ENCODE results near the gene P2RY12. TPM values are rescaled to one million over a fixed set of nuclear protein-coding genes. Genes with fewer than 3 reads are reported as not detected.

Gene P2RY12
- total RNA-seq, 2 donors from 2014 or later = 1.4 to 1.5 TPM

- TF ChIP-seq CTCF (IDR thresholded peaks at IDR 0.05) = no peak
- DNase-seq (ENCODE audit: low spot score) = no peak
Observed at GRCh38 chr3:151322511-151322910, 62.0 kb downstream of the P2RY12 start.

GRCh38 chr3:151321526-151321925 is 63.0 kb downstream of the P2RY12 start:
- H3K27ac ChIP-seq = no peak overlapping the region
- no peak for DNase-seq (ENCODE audit: low spot score)
- no peak for TF ChIP-seq CTCF (IDR thresholded peaks at IDR 0.05)
- H3K9me3 ChIP-seq = no peaks in the 10 kb centered on the region
- no peaks in the 10 kb centered on the region for H3K36me3 ChIP-seq
- H3K4me1 ChIP-seq = no peaks in the 10 kb centered on the region
- H3K4me3 ChIP-seq = no peak overlapping the region
- H3K27me3 ChIP-seq = no peaks in the 10 kb centered on the region

More at GRCh38 chr3:151322511-151322910, 62.0 kb downstream of the P2RY12 start:
- no peaks in the 10 kb centered on the region for H3K36me3 ChIP-seq
- H3K4me1 ChIP-seq = no peaks in the 10 kb centered on the region
- H3K27me3 ChIP-seq = no peaks in the 10 kb centered on the region
- H3K4me3 ChIP-seq = no peak overlapping the region
- H3K27ac ChIP-seq = no peak overlapping the region
- no peaks in the 10 kb centered on the region for H3K9me3 ChIP-seq

GRCh38 chr3:151320131-151320530 is 64.4 kb downstream of the P2RY12 start:
- no peaks in the 10 kb centered on the region for H3K4me1 ChIP-seq
- H3K27me3 ChIP-seq = no peaks in the 10 kb centered on the region
- no peaks in the 10 kb centered on the region for H3K36me3 ChIP-seq
- H3K27ac ChIP-seq = no peak overlapping the region
- no peak for TF ChIP-seq CTCF (IDR thresholded peaks at IDR 0.05)
- H3K9me3 ChIP-seq = no peaks in the 10 kb centered on the region
- DNase-seq (ENCODE audit: low spot score) = no peak
- H3K4me3 ChIP-seq = no peak overlapping the region

DNA sequence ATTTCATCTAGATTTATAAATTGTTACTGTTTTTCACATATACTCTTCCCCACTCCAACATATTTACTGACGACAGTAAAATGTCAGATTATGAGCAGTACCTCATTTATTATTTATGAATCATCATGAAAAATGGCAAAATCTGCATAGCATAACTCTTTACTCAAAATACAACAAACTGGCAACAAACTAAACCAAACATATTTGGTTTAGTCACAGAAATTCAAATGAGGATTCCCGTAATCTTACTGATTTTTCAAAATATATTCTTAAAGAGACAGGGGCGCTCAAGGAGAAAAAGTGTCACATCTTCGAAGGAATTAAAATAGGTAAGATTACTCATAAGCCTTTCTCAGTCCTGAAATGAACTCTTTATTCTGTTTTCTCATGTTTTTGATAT is 64.9 kb downstream of the P2RY12 start:
- DNase-seq (ENCODE audit: low spot score) = no peak
- Histone ChIP-seq H3K4me3 (no peak overlapping the region), H3K36me3 (no peaks in the 10 kb centered on the region), H3K4me1 (no peaks in the 10 kb centered on the region), H3K9me3 (no peaks in the 10 kb centered on the region), H3K27me3 (no peaks in the 10 kb centered on the region), H3K27ac (no peak overlapping the region)
- TF ChIP-seq CTCF (IDR thresholded peaks at IDR 0.05) = no peak

- H3K27me3 ChIP-seq = no peaks in the 10 kb centered on the region
- H3K4me3 ChIP-seq = no peak overlapping the region
Observed at GRCh38 chr3:151318991-151319390, 65.6 kb downstream of the P2RY12 start.

More at GRCh38 chr3:151318991-151319390, 65.6 kb downstream of the P2RY12 start:
- no peak for TF ChIP-seq CTCF (IDR thresholded peaks at IDR 0.05)
- DNase-seq (ENCODE audit: low spot score) = no peak
- Histone ChIP-seq H3K27ac (no peak overlapping the region), H3K9me3 (no peaks in the 10 kb centered on the region), H3K4me1 (no peaks in the 10 kb centered on the region), H3K36me3 (no peaks in the 10 kb centered on the region)
